ENCODE data around the gene ERMN. TPM values are rescaled to one million over a fixed set of nuclear protein-coding genes. Genes with fewer than 3 reads are reported as not detected.

The ERMN gene
- total RNA-seq, 1 donor from 2014 or later = 0.52 TPM

GRCh38 chr2:157318884-157319283 is 6.7 kb downstream of the ERMN start:
- no peaks in the 10 kb centered on the region for H3K36me3 ChIP-seq (ENCODE audit: control insufficient read depth in 3 of 3, insufficient read depth in 3 of 3, low read length in 3 of 3)
- H3K4me3 ChIP-seq (ENCODE audit: low read length in 3 of 3) = no peak overlapping the region
- no peaks in the 10 kb centered on the region for H3K27me3 ChIP-seq (ENCODE audit: control insufficient read depth in 3 of 3, insufficient read depth in 3 of 3, low read length in 3 of 3)
- no peak overlapping the region for H3K9ac ChIP-seq (ENCODE audit: low read depth in 1 of 3, low read length in 3 of 3)
- H3K27ac ChIP-seq (ENCODE audit: low read depth, low read length) = no peak overlapping the region
- no peaks in the 10 kb centered on the region for H3K4me1 ChIP-seq (ENCODE audit: control insufficient read depth in 3 of 3, insufficient read depth in 3 of 3, low read length in 3 of 3)
- H3K9me3 ChIP-seq (ENCODE audit: control insufficient read depth in 3 of 3, low read length in 3 of 3) = no peaks in the 10 kb centered on the region

GRCh38 chr2:157315901-157316300 is 9.7 kb downstream of the ERMN start:
- H3K9me3 ChIP-seq (ENCODE audit: control insufficient read depth in 3 of 3, low read length in 3 of 3) = no peaks in the 10 kb centered on the region
- H3K4me1 ChIP-seq (ENCODE audit: control insufficient read depth in 3 of 3, insufficient read depth in 3 of 3, low read length in 3 of 3) = no peaks in the 10 kb centered on the region
- H3K36me3 ChIP-seq (ENCODE audit: control insufficient read depth in 3 of 3, insufficient read depth in 3 of 3, low read length in 3 of 3) = no peaks in the 10 kb centered on the region
- H3K27me3 ChIP-seq (ENCODE audit: control insufficient read depth in 3 of 3, insufficient read depth in 3 of 3, low read length in 3 of 3) = no peaks in the 10 kb centered on the region
- H3K4me3 ChIP-seq (ENCODE audit: low read length in 3 of 3) = no peak overlapping the region
- H3K9ac ChIP-seq (ENCODE audit: low read depth in 1 of 3, low read length in 3 of 3) = no peak overlapping the region
- no peak overlapping the region for H3K27ac ChIP-seq (ENCODE audit: low read depth, low read length)

- Histone ChIP-seq H3K4me1 (ENCODE audit: control insufficient read depth in 3 of 3, insufficient read depth in 3 of 3, low read length in 3 of 3) (no peaks in the 10 kb centered on the region), H3K27me3 (ENCODE audit: control insufficient read depth in 3 of 3, insufficient read depth in 3 of 3, low read length in 3 of 3) (no peaks in the 10 kb centered on the region), H3K9me3 (ENCODE audit: control insufficient read depth in 3 of 3, low read length in 3 of 3) (no peaks in the 10 kb centered on the region), H3K4me3 (ENCODE audit: low read length in 3 of 3) (no peak overlapping the region), H3K27ac (ENCODE audit: low read depth, low read length) (no peak overlapping the region), H3K36me3 (ENCODE audit: control insufficient read depth in 3 of 3, insufficient read depth in 3 of 3, low read length in 3 of 3) (no peaks in the 10 kb centered on the region), H3K9ac (ENCODE audit: low read depth in 1 of 3, low read length in 3 of 3) (no peak overlapping the region)
These were observed 12.6 kb downstream of the ERMN start for GRCh38 chr2:157312866-157313486.

- Histone ChIP-seq H3K27ac (ENCODE audit: low read depth, low read length) (no peak overlapping the region), H3K9me3 (ENCODE audit: control insufficient read depth in 3 of 3, low read length in 3 of 3) (no peaks in the 10 kb centered on the region), H3K9ac (ENCODE audit: low read depth in 1 of 3, low read length in 3 of 3) (no peak overlapping the region), H3K36me3 (ENCODE audit: control insufficient read depth in 3 of 3, insufficient read depth in 3 of 3, low read length in 3 of 3) (no peaks in the 10 kb centered on the region), H3K4me1 (ENCODE audit: control insufficient read depth in 3 of 3, insufficient read depth in 3 of 3, low read length in 3 of 3) (no peaks in the 10 kb centered on the region), H3K27me3 (ENCODE audit: control insufficient read depth in 3 of 3, insufficient read depth in 3 of 3, low read length in 3 of 3) (no peaks in the 10 kb centered on the region), H3K4me3 (ENCODE audit: low read length in 3 of 3) (no peak overlapping the region)
These were observed 13.9 kb downstream of the ERMN start for GRCh38 chr2:157311706-157312105.

GRCh38 chr2:157309878-157310277 is 15.7 kb downstream of the ERMN start:
- H3K27me3 ChIP-seq (ENCODE audit: control insufficient read depth in 3 of 3, insufficient read depth in 3 of 3, low read length in 3 of 3) = no peaks in the 10 kb centered on the region
- H3K4me1 ChIP-seq (ENCODE audit: control insufficient read depth in 3 of 3, insufficient read depth in 3 of 3, low read length in 3 of 3) = no peaks in the 10 kb centered on the region
- no peaks in the 10 kb centered on the region for H3K9me3 ChIP-seq (ENCODE audit: control insufficient read depth in 3 of 3, low read length in 3 of 3)
- H3K9ac ChIP-seq (ENCODE audit: low read depth in 1 of 3, low read length in 3 of 3) = no peak overlapping the region
- H3K36me3 ChIP-seq (ENCODE audit: control insufficient read depth in 3 of 3, insufficient read depth in 3 of 3, low read length in 3 of 3) = no peaks in the 10 kb centered on the region
- no peak overlapping the region for H3K27ac ChIP-seq (ENCODE audit: low read depth, low read length)
- H3K4me3 ChIP-seq (ENCODE audit: low read length in 3 of 3) = no peak overlapping the region

- no peak overlapping the region for H3K9ac ChIP-seq (ENCODE audit: low read depth in 1 of 3, low read length in 3 of 3)
- H3K4me3 ChIP-seq (ENCODE audit: low read length in 3 of 3) = no peak overlapping the region
- H3K9me3 ChIP-seq (ENCODE audit: control insufficient read depth in 3 of 3, low read length in 3 of 3) = no peaks in the 10 kb centered on the region
- no peaks in the 10 kb centered on the region for H3K36me3 ChIP-seq (ENCODE audit: control insufficient read depth in 3 of 3, insufficient read depth in 3 of 3, low read length in 3 of 3)
- no peaks in the 10 kb centered on the region for H3K4me1 ChIP-seq (ENCODE audit: control insufficient read depth in 3 of 3, insufficient read depth in 3 of 3, low read length in 3 of 3)
- no peaks in the 10 kb centered on the region for H3K27me3 ChIP-seq (ENCODE audit: control insufficient read depth in 3 of 3, insufficient read depth in 3 of 3, low read length in 3 of 3)
- no peak overlapping the region for H3K27ac ChIP-seq (ENCODE audit: low read depth, low read length)
These were observed 18.6 kb downstream of the ERMN start for GRCh38 chr2:157307021-157307420.

GRCh38 chr2:157305723-157306110 is 19.9 kb downstream of the ERMN start:
- Histone ChIP-seq H3K27ac (ENCODE audit: low read depth, low read length) (no peak overlapping the region), H3K9me3 (ENCODE audit: control insufficient read depth in 3 of 3, low read length in 3 of 3) (no peaks in the 10 kb centered on the region), H3K36me3 (ENCODE audit: control insufficient read depth in 3 of 3, insufficient read depth in 3 of 3, low read length in 3 of 3) (no peaks in the 10 kb centered on the region), H3K4me3 (ENCODE audit: low read length in 3 of 3) (no peak overlapping the region), H3K4me1 (ENCODE audit: control insufficient read depth in 3 of 3, insufficient read depth in 3 of 3, low read length in 3 of 3) (no peaks in the 10 kb centered on the region), H3K27me3 (ENCODE audit: control insufficient read depth in 3 of 3, insufficient read depth in 3 of 3, low read length in 3 of 3) (no peaks in the 10 kb centered on the region), H3K9ac (ENCODE audit: low read depth in 1 of 3, low read length in 3 of 3) (no peak overlapping the region)

GRCh38 chr2:157304811-157305722 is 20.6 kb downstream of the ERMN start:
- Histone ChIP-seq H3K9ac (ENCODE audit: low read depth in 1 of 3, low read length in 3 of 3) (no peak overlapping the region), H3K36me3 (ENCODE audit: control insufficient read depth in 3 of 3, insufficient read depth in 3 of 3, low read length in 3 of 3) (no peaks in the 10 kb centered on the region), H3K27me3 (ENCODE audit: control insufficient read depth in 3 of 3, insufficient read depth in 3 of 3, low read length in 3 of 3) (no peaks in the 10 kb centered on the region), H3K9me3 (ENCODE audit: control insufficient read depth in 3 of 3, low read length in 3 of 3) (no peaks in the 10 kb centered on the region), H3K4me3 (ENCODE audit: low read length in 3 of 3) (no peak overlapping the region), H3K27ac (ENCODE audit: low read depth, low read length) (no peak overlapping the region), H3K4me1 (ENCODE audit: control insufficient read depth in 3 of 3, insufficient read depth in 3 of 3, low read length in 3 of 3) (no peaks in the 10 kb centered on the region)

- Histone ChIP-seq H3K27ac (ENCODE audit: low read depth, low read length) (no peak overlapping the region), H3K9me3 (ENCODE audit: control insufficient read depth in 3 of 3, low read length in 3 of 3) (no peaks in the 10 kb centered on the region), H3K4me3 (ENCODE audit: low read length in 3 of 3) (no peak overlapping the region), H3K9ac (ENCODE audit: low read depth in 1 of 3, low read length in 3 of 3) (no peak overlapping the region), H3K4me1 (ENCODE audit: control insufficient read depth in 3 of 3, insufficient read depth in 3 of 3, low read length in 3 of 3) (no peaks in the 10 kb centered on the region), H3K36me3 (ENCODE audit: control insufficient read depth in 3 of 3, insufficient read depth in 3 of 3, low read length in 3 of 3) (no peaks in the 10 kb centered on the region), H3K27me3 (ENCODE audit: control insufficient read depth in 3 of 3, insufficient read depth in 3 of 3, low read length in 3 of 3) (no peaks in the 10 kb centered on the region)
These were observed 22.0 kb downstream of the ERMN start for GRCh38 chr2:157303612-157304011.

- Histone ChIP-seq H3K4me1 (ENCODE audit: control insufficient read depth in 3 of 3, insufficient read depth in 3 of 3, low read length in 3 of 3) (no peaks in the 10 kb centered on the region), H3K9ac (ENCODE audit: low read depth in 1 of 3, low read length in 3 of 3) (no peak overlapping the region), H3K4me3 (ENCODE audit: low read length in 3 of 3) (no peak overlapping the region), H3K27me3 (ENCODE audit: control insufficient read depth in 3 of 3, insufficient read depth in 3 of 3, low read length in 3 of 3) (no peaks in the 10 kb centered on the region), H3K36me3 (ENCODE audit: control insufficient read depth in 3 of 3, insufficient read depth in 3 of 3, low read length in 3 of 3) (no peaks in the 10 kb centered on the region), H3K9me3 (ENCODE audit: control insufficient read depth in 3 of 3, low read length in 3 of 3) (no peaks in the 10 kb centered on the region), H3K27ac (ENCODE audit: low read depth, low read length) (no peak overlapping the region)
These were observed 23.0 kb downstream of the ERMN start for GRCh38 chr2:157302492-157303099.

All from skeletal muscle tissue (tissue), 4 donors.